Endothelial cell of umbilical vein (primary cell): ENCODE data around the gene SPACA1. TPM values are rescaled to one million over a fixed set of nuclear protein-coding genes. Genes with fewer than 3 reads are reported as not detected.
A peak's percentile ranks its signal among the peaks of the same experiment; 100 is the strongest.

Experiments
- BruUV-seq: library from RNA; stranded (reverse); fragments of 400-500 nt; replicated peaks from 2 replicates; lab custom pipeline; 2021; lab: Mats Ljungman, UMichigan
- CTCF ChIA-PET: fragments of 300-600, 350-600 bp; sonication (Branson Sonifier 250); formaldehyde crosslinking; loops from one replicate; lab custom pipeline; 2021; ENCODE audit warnings: antibody characterized with exemption, inconsistent platforms; lab: Charles Lee
- POLR2A ChIA-PET: fragments of 300-600, 350-600 bp; sonication (Branson Sonifier 250); formaldehyde crosslinking; loops from one replicate; lab custom pipeline; 2021; ENCODE audit warnings: antibody characterized with exemption, inconsistent platforms; lab: Charles Lee
- DNase-seq: peaks from one replicate; pipeline ENCODE4 v3.0.0-alpha.2; 2011; ENCODE audit warnings: low read depth, low spot score
- FAIRE-seq: peaks from 2 replicates; lab custom pipeline; 2011; peaks lifted over from hg19 to GRCh38; lab: Jason Lieb, UNC
- H2AFZ ChIP-seq: 2 replicates; pipeline ENCODE4 v1.6.0; 2012; ENCODE audit warnings: low read depth, low read length, control low read depth, inconsistent platforms
- H3K27ac ChIP-seq: 2 replicates; pipeline ENCODE4 v1.5.1; 2011; ENCODE audit warnings: low read depth, mild to moderate bottlenecking, control low read depth, low read length, moderate library complexity; ENCODE audit not compliant: insufficient read depth
- H3K27me3 ChIP-seq, 2 experiments: 2 replicates each; pipeline versions ENCODE4 v1.6.0 to v1.6.1; 2011; ENCODE audit warnings: low read length in 2 of 2, mixed read lengths in 1 of 2; ENCODE audit not compliant: control insufficient read depth in 2 of 2, insufficient read depth in 2 of 2
- H3K36me3 ChIP-seq, 2 experiments: 2 replicates in 1 of 2; 3 replicates in 1 of 2; pipeline ENCODE4 v1.5.1; 2011; ENCODE audit warnings: low read length in 2 of 2, mild to moderate bottlenecking in 1 of 2, moderate library complexity in 1 of 2; ENCODE audit not compliant: control insufficient read depth in 2 of 2, insufficient read depth in 2 of 2; ENCODE audit errors: extremely low read depth in 1 of 2
- H3K4me1 ChIP-seq: 3 replicates; pipeline ENCODE4 v1.5.1; 2011; ENCODE audit warnings: mild to moderate bottlenecking, low read length; ENCODE audit not compliant: control insufficient read depth, insufficient read depth; ENCODE audit errors: extremely low read depth
- H3K4me2 ChIP-seq: 2 replicates; pipeline ENCODE4 v1.6.1; 2011; ENCODE audit warnings: low read length, control low read depth, mixed read lengths; ENCODE audit not compliant: insufficient read depth
- H3K4me3 ChIP-seq, 3 experiments: fragments of 200-600 bp in 1 of 3; sonication (generic), shearing (Covaris generic) in 1 of 3; replicated peaks in 1 of 3; 2 replicates each; pipeline ENCODE4 v1.5.1; 2011 to 2016; ENCODE audit warnings: control low read depth in 3 of 3, low read length in 3 of 3, mild to moderate bottlenecking in 2 of 3, inconsistent platforms in 1 of 3, low read depth in 1 of 3, moderate library complexity in 1 of 3; ENCODE audit not compliant: insufficient read depth in 1 of 3
- H3K79me2 ChIP-seq: 2 replicates; pipeline ENCODE4 v1.6.0; 2012; ENCODE audit warnings: low read length, inconsistent platforms; ENCODE audit not compliant: control insufficient read depth, insufficient read depth
- H3K9ac ChIP-seq: replicated peaks from 2 replicates; pipeline ENCODE3; 2011; ENCODE audit warnings: low read length, control low read depth; ENCODE audit not compliant: insufficient read depth; ENCODE audit errors: extremely low read depth
- H3K9me1 ChIP-seq: replicated peaks from 3 replicates; pipeline ENCODE4 v1.6.0; 2011; ENCODE audit warnings: mild to moderate bottlenecking, low read length; ENCODE audit not compliant: control insufficient read depth, insufficient read depth; ENCODE audit errors: extremely low read depth
- H3K9me3 ChIP-seq: replicated peaks from 2 replicates; pipeline ENCODE4 v1.5.1; 2012; ENCODE audit warnings: low read length, inconsistent platforms; ENCODE audit not compliant: control insufficient read depth, insufficient read depth
- H4K20me1 ChIP-seq: replicated peaks from 2 replicates; pipeline ENCODE3; 2011; ENCODE audit warnings: mild to moderate bottlenecking, low read length; ENCODE audit not compliant: control insufficient read depth, insufficient read depth; ENCODE audit errors: extremely low read depth
- CTCF ChIP-seq, 2 donors: IDR thresholded peaks; 1 replicate in 1 of 2; 2 replicates in 1 of 2; pipeline ENCODE4 v1.5.1; 2011; ENCODE audit warnings: low read length in 2 of 2, mild to moderate bottlenecking in 2 of 2, moderate library complexity in 2 of 2, control low read depth in 1 of 2, inconsistent platforms in 1 of 2, low read depth in 1 of 2; ENCODE audit not compliant: insufficient read depth in 1 of 2; ENCODE audit errors: extremely low read depth in 1 of 2
- FOS ChIP-seq: IDR thresholded peaks from 2 replicates; pipeline ENCODE4 v1.6.1; 2011; ENCODE audit warnings: mild to moderate bottlenecking, low read length, moderate library complexity, borderline replicate concordance; ENCODE audit not compliant: insufficient read depth
- MYC ChIP-seq: IDR thresholded peaks from one replicate; pipeline ENCODE4 v1.6.1; 2011; ENCODE audit warnings: mild to moderate bottlenecking, low read depth, low read length
- POLR2A ChIP-seq: IDR thresholded peaks from 2 replicates; pipeline ENCODE4 v1.6.1; 2012; ENCODE audit warnings: low read depth, mild to moderate bottlenecking, control low read depth, low read length
- dilution Hi-C: fragments of 300-500 bp; cut with MboI; formaldehyde crosslinking; loops from one replicate; pipeline ENCODE4 v1.15.0; 2019; ENCODE audit warnings: low sequenced_read_pairs; ENCODE audit not compliant: extremely low pct_ligation_motif_present
- intact Hi-C: fragments of 100-400 bp; cut with micrococcal nuclease; formaldehyde crosslinking; loops from one replicate; pipeline ENCODE4 v1.10.0; 2022
- polyA plus RNA-seq, 4 experiments: library from polyadenylated mRNA; depleted of rRNA in 3 of 4; stranded (reverse) in 3 of 4; unstranded in 1 of 4; fragments of >200 nt; gene quantifications; 2 replicates each; pipeline versions ENCODE4 v1.2.1 to v1.2.3, GENCODE V29; 2011 to 2012; ENCODE audit warnings: missing spikeins in 1 of 4
- total RNA-seq: library from RNA; stranded (reverse); gene quantifications from 2 replicates; pipeline ENCODE4 v1.2.3, GENCODE V29; 2021

SPACA1 gene
- total and polyA plus RNA-seq, 2 donors (not counting 3 experiments of a cell fraction or from before 2014, with no cell fraction given), result not detected

GRCh38 chr6:88008411-88008810 is 39.2 kb upstream of the SPACA1 start:
- Histone ChIP-seq H3K4me3 (no peak overlapping the region), H3K9ac (no peak overlapping the region), H3K4me1 (no peaks in the 10 kb centered on the region), H3K27me3 (no peaks in the 10 kb centered on the region), H3K4me2 (no peak overlapping the region), H3K79me2 (no peaks in the 10 kb centered on the region), H2AFZ (no peak overlapping the region), H3K9me3 (no peaks in the 10 kb centered on the region), H3K9me1 (no peaks in the 10 kb centered on the region), H4K20me1 (no peaks in the 10 kb centered on the region), H3K36me3 (no peaks in the 10 kb centered on the region), H3K27ac (no peak overlapping the region)
- DNase-seq (no peak), FAIRE-seq (no peak)
- ChIA-PET POLR2A (no interaction called here), CTCF (interaction anchor here (0.9 kb wide), 1 partner anchor 930 kb away, joined by 3 read pairs; no protein-coding TSS in a partner anchor)
- intact Hi-C loops, result no loop called here
- dilution Hi-C loops, result no loop called here
- TF ChIP-seq MYC (no peak), POLR2A (no peak), CTCF (IDR thresholded peaks at IDR 0.05; ENCODE audit: extremely low read depth in 1 of 2, insufficient read depth in 1 of 2, low read depth in 1 of 2, low read length in 2 of 2) (no peak)
- no TSS peak for BruUV-seq

DNA sequence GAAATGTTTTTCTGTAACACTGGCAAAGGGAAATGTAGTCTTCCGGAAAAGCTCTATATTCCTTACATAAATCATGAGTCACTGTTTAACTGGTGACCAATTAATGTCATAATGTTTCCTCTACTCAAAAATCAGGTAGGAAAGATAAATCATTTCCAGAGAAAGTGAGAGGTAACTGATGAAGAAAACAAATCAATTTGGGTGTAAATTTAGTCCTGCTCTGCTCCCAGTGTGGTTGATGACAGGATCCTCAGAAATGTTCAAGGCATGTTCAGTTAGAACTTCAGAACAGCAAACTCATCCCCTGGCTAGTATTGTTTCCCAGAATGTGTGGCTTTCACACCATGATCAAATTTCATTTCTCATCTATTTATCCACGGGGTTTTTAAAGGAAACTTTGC is 38.8 kb upstream of the SPACA1 start:
- H4K20me1 ChIP-seq, result no peaks in the 10 kb centered on the region
- no TSS peak for BruUV-seq
- intact Hi-C loops, result no loop called here
- H2AFZ ChIP-seq, result no peak overlapping the region
- H3K9me1 ChIP-seq, result no peaks in the 10 kb centered on the region
- CTCF ChIA-PET, result interaction anchor here (0.9 kb wide), 1 partner anchor 930 kb away, joined by 3 read pairs; no protein-coding TSS in a partner anchor
- TF ChIP-seq POLR2A (no peak), FOS (peak; percentile 23)
- H3K36me3 ChIP-seq, result no peaks in the 10 kb centered on the region
- no peak overlapping the region for H3K4me3 ChIP-seq
- H3K27ac ChIP-seq, result no peak overlapping the region
- no peaks in the 10 kb centered on the region for H3K9me3 ChIP-seq
- H3K4me2 ChIP-seq, result no peak overlapping the region
- H3K27me3 ChIP-seq, result no peaks in the 10 kb centered on the region
- no peaks in the 10 kb centered on the region for H3K79me2 ChIP-seq
- POLR2A ChIA-PET, result no interaction called here
- no peaks in the 10 kb centered on the region for H3K4me1 ChIP-seq
- dilution Hi-C loops, result no loop called here
- no peak for FAIRE-seq
- H3K9ac ChIP-seq, result no peak overlapping the region
- DNase-seq, result no peak
